ENCODE measurements around the gene AKR1C8.

Gene AKR1C8

DNA sequence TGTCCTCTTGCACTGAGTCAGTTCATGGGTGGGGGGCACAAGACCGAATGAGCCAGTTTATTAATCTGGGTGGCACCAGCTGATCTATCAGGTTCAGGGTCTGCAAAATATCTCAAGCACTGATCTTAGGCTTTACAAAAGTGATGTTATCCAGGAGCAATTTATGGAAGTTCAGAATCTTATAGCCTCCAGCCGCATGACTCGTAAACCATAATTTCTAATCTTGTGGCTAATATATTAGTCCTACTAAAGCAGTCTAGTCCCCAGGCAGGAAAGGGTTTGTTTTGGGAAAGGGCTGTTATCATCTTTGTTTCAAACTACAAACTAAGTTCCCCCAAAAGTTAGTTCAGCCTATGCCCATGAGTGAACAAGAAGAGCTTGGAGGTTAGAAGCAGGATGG, 33.9 kb downstream of the AKR1C8 start:
- Histone ChIP-seq H4K20me1 (ENCODE audit: insufficient read depth, low read length) (no peaks in the 10 kb centered on the region), H3K4me3 (ENCODE audit: low read length) (no peak overlapping the region), H3K9me3 (replicated peaks; ENCODE audit: insufficient read depth, low read length) (no peaks in the 10 kb centered on the region), H3K27me3 (replicated peaks; ENCODE audit: insufficient read depth, low read length) (no peaks in the 10 kb centered on the region), H3K4me1 (ENCODE audit: low read length) (no peaks in the 10 kb centered on the region), H3K79me2 (ENCODE audit: low read length) (no peaks in the 10 kb centered on the region), H2AFZ (ENCODE audit: low read length) (no peak overlapping the region), H3F3A (ENCODE audit: insufficient read depth, low read length) (no peaks in the 10 kb centered on the region), H3K9me2 (replicated peaks; ENCODE audit: insufficient read depth, low read length) (no peaks in the 10 kb centered on the region), H3K36me3 (replicated peaks; ENCODE audit: insufficient read depth, low read length) (no peaks in the 10 kb centered on the region), H3K27ac (ENCODE audit: low read length) (no peak overlapping the region), H3K4me2 (ENCODE audit: low read depth, low read length) (no peak overlapping the region), H3K9ac (ENCODE audit: low read length) (no peak overlapping the region)
- TF ChIP-seq EZH2phosphoT487 (IDR thresholded peaks at IDR 0.05; ENCODE audit: low read length) (no peak), EZH2 (optimal IDR thresholded peaks at IDR 0.05; ENCODE audit: low read depth, low read length) (no peak)
- TF ChIP-seq, protein P1, sequence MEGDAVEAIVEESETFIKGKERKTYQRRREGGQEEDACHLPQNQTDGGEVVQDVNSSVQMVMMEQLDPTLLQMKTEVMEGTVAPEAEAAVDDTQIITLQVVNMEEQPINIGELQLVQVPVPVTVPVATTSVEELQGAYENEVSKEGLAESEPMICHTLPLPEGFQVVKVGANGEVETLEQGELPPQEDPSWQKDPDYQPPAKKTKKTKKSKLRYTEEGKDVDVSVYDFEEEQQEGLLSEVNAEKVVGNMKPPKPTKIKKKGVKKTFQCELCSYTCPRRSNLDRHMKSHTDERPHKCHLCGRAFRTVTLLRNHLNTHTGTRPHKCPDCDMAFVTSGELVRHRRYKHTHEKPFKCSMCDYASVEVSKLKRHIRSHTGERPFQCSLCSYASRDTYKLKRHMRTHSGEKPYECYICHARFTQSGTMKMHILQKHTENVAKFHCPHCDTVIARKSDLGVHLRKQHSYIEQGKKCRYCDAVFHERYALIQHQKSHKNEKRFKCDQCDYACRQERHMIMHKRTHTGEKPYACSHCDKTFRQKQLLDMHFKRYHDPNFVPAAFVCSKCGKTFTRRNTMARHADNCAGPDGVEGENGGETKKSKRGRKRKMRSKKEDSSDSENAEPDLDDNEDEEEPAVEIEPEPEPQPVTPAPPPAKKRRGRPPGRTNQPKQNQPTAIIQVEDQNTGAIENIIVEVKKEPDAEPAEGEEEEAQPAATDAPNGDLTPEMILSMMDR (IDR thresholded peaks at IDR 0.05; ENCODE audit: low read length): no peak
- no peak for DNase-seq

- no peaks in the 10 kb centered on the region for H3K36me3 ChIP-seq (replicated peaks; ENCODE audit: insufficient read depth, low read length)
- H3K27me3 ChIP-seq (replicated peaks; ENCODE audit: insufficient read depth, low read length): no peaks in the 10 kb centered on the region
- TF ChIP-seq EZH2phosphoT487 (IDR thresholded peaks at IDR 0.05; ENCODE audit: low read length): no peak
- TF ChIP-seq, protein P1 (IDR thresholded peaks at IDR 0.05; ENCODE audit: low read length): no peak
- TF ChIP-seq EZH2 (optimal IDR thresholded peaks at IDR 0.05; ENCODE audit: low read depth, low read length): no peak
- no peaks in the 10 kb centered on the region for H3K9me2 ChIP-seq (replicated peaks; ENCODE audit: insufficient read depth, low read length)
- DNase-seq: no peak
- H3K9me3 ChIP-seq (replicated peaks; ENCODE audit: insufficient read depth, low read length): no peaks in the 10 kb centered on the region
- H3K9ac ChIP-seq (ENCODE audit: low read length): no peak overlapping the region
- no peaks in the 10 kb centered on the region for H3K4me1 ChIP-seq (ENCODE audit: low read length)
- no peak overlapping the region for H2AFZ ChIP-seq (ENCODE audit: low read length)
- H3K4me2 ChIP-seq (ENCODE audit: low read depth, low read length): no peak overlapping the region
- H3K27ac ChIP-seq (ENCODE audit: low read length): no peak overlapping the region
- H4K20me1 ChIP-seq (ENCODE audit: insufficient read depth, low read length): no peaks in the 10 kb centered on the region
- H3F3A ChIP-seq (ENCODE audit: insufficient read depth, low read length): no peaks in the 10 kb centered on the region
- H3K4me3 ChIP-seq (ENCODE audit: low read length): no peak overlapping the region
- no peaks in the 10 kb centered on the region for H3K79me2 ChIP-seq (ENCODE audit: low read length)
Measured at GRCh38 chr10:5148678-5149032, 36.3 kb downstream of the AKR1C8 start.

- no peaks in the 10 kb centered on the region for H3K9me3 ChIP-seq (replicated peaks; ENCODE audit: insufficient read depth, low read length)
- no peak overlapping the region for H3K27ac ChIP-seq (ENCODE audit: low read length)
- no peaks in the 10 kb centered on the region for H3K4me1 ChIP-seq (ENCODE audit: low read length)
- H3K4me3 ChIP-seq (ENCODE audit: low read length): no peak overlapping the region
- H3K9ac ChIP-seq (ENCODE audit: low read length): no peak overlapping the region
- H3F3A ChIP-seq (ENCODE audit: insufficient read depth, low read length): no peaks in the 10 kb centered on the region
- H3K9me2 ChIP-seq (replicated peaks; ENCODE audit: insufficient read depth, low read length): no peaks in the 10 kb centered on the region
- no peaks in the 10 kb centered on the region for H3K79me2 ChIP-seq (ENCODE audit: low read length)
- no peak overlapping the region for H3K4me2 ChIP-seq (ENCODE audit: low read depth, low read length)
- no peak overlapping the region for H2AFZ ChIP-seq (ENCODE audit: low read length)
- H3K27me3 ChIP-seq (replicated peaks; ENCODE audit: insufficient read depth, low read length): no peaks in the 10 kb centered on the region
- DNase-seq: no peak
- no peaks in the 10 kb centered on the region for H3K36me3 ChIP-seq (replicated peaks; ENCODE audit: insufficient read depth, low read length)
- H4K20me1 ChIP-seq (ENCODE audit: insufficient read depth, low read length): no peaks in the 10 kb centered on the region
- TF ChIP-seq EZH2phosphoT487 (IDR thresholded peaks at IDR 0.05; ENCODE audit: low read length): no peak
- TF ChIP-seq EZH2 (optimal IDR thresholded peaks at IDR 0.05; ENCODE audit: low read depth, low read length): no peak
- TF ChIP-seq, protein P1 (IDR thresholded peaks at IDR 0.05; ENCODE audit: low read length): no peak
Measured at GRCh38 chr10:5147981-5148677, 36.8 kb downstream of the AKR1C8 start.

Data from MM.1S (cell line).